MM.1S (cell line): Measurements from ENCODE around the gene SLIT3.

ENCODE experiments used
- CTCF ChIP-seq: fragments of 300-600 bp; sonication (generic); IDR thresholded peaks from 2 replicates; pipeline ENCODE4 v1.5.1; 2016; ENCODE audit warnings: antibody characterized with exemption, low read length, mixed read lengths
- EZH2 ChIP-seq: fragments of 300-600 bp; sonication (generic); optimal IDR thresholded peaks from 2 replicates; pipeline ENCODE3; 2017; ENCODE audit warnings: low read depth, mild to moderate bottlenecking, antibody characterized with exemption, low read length, mixed read lengths
- EZH2phosphoT487 ChIP-seq: fragments of 300-600 bp; sonication (generic); IDR thresholded peaks from 2 replicates; pipeline ENCODE4 v1.6.1; 2018; ENCODE audit warnings: antibody characterized with exemption, low read length

GRCh38 chr5:168656633-168657032 lies 644.3 kb downstream of the SLIT3 start:
- TF ChIP-seq CTCF: no peak
- TF ChIP-seq EZH2: no peak
- TF ChIP-seq EZH2phosphoT487: no peak
